Middle frontal gyrus (tissue), 1 donor: Measurements from ENCODE around the gene NUBP2.

Source experiments
- DNase-seq: peaks from one replicate; pipeline ENCODE4 v3.0.0-alpha.2; 2015; ENCODE audit warnings: low spot score; ENCODE audit errors: extremely low spot score

The NUBP2 gene

DNA sequence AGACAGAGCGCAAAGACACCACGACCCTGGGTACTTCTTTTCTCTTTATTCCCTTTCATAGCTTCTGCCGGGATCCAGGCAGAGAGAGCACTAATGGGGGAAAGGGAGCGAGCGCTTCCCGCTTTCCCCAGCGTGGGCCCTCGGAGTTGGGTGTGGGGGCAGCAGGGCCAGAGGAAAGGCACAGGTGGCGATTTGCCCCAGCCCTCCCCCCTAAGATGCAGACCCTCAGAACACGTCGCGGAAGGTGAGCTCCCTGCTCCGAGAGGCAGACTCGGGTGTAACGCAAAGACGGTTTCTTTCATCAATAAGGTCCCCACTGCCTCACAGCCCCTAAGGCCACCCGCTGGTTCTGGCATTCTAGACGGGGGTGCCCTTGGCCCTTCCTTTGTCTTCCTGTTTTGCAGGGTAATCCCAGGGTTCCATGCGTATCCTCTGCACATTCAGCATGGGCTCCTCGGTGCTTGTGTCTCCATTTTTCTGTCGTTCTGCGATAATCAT lies 10.8 kb upstream of the NUBP2 start:
- DNase-seq, result no peak

DNA sequence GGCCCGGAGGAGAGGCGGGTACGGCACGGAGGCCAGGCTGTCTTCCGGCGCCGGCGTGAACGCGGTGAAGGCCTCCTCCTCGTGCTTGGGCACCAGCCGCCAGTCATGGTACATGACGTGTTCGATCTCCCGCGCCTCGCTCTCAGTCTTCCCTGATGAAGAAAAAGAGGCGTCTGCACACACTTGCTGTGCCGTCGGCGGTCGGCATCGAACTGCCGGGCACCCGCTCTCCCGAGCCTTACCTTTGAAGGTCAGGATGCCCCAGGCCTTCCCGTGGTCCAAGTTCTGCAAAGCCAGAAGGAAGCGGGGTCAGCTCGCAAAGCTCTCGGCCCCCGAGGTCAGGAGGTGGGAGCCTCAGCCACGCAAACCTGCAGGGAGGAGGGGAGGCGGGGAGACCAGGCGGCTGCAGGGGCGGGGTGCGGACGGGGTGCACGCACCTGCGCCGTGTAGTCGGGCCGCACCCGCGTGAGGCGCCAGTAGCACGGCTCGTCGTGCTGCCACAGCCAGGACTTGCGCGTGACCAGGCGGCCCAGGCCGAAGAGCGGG lies 10.3 kb upstream of the NUBP2 start, which contains the start of gene EME2:
EME2 (plus strand) TSS at position 449 of the 546 bp plus-strand sequence. CDS start 418 bp downstream, outside the sequence.
- no peak for DNase-seq

DNA sequence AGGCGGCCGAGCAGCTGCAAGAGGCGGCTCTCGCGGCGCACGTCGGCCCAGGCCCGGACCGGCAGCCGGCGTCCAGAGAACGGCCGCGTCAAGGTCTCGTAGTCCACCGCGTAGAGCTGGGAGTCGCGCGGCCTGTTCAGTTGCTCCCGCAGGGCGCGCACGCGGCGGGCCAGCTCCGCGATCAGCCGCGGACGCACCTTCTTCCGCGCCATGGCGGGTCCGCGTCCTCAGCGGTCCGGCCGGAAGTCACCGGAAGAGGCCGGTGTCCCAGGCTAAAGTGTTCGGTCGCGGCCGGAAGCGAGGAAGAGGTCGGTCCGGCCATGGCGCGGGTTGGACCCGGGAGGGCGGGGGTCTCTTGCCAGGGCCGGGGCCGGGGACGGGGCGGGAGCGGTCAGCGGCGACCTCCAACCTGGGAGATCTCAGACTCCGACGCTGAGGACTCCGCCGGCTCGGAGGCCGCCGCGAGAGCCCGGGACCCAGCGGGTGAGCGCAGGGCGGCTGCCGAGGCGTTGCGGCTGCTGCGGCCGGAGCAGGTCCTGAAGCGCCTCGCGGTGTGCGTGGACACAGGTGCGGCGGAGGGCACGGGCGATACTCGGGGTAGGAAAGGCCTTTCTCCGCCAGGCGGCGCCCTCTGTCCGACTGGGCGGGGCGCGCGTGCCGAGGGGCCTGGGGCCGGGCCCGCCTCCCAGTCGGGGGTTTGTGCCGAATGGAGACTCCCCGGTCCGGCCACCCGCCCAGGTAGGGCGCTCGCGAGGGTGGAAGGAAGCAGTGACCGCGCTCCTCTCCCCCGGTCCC lies 9.7 kb upstream of the NUBP2 start, which contains the start of gene MRPS34:
MRPS34 (minus strand) TSS at position 227 of the 795 bp plus-strand sequence; CDS start at position 212, 15 bp downstream.
- DNase-seq, result peak; percentile 62

DNA sequence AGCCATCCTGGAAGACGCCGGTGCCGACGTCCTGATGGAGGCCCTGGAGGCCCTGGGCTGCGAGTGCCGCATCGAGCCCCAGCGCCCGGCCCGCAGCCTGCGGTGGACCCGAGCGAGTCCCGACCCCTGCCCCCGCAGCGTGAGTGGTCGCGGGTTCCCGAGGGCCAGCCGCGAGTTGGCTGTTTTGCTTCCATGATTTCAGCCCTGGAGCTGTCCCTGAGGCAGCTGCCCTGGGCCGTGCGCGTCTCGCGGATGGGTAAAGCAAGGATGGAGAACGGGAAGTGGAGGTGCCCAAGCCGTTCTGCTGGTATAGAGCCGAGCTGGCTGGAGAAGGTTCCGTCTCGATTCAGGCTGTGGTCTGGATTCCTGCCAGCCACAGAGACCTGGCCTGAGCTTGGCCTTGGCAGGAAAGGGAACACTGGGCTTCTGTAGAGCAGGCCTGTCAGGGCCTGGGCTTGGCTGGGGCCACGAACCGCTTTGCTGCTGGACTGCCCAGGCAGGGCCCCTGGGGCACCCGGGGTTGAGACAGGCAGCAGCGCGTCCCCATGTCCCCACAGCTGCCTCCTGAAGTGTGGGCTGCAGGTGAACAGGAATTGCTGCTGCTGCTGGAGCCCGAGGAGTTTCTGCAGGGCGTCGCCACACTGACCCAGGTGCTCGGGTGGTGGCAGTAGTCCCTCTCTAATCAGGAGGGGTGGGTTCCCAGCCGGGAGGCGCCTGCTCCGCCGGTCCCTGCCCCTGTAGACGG lies 8.9 kb upstream of the NUBP2 start:
- DNase-seq, result no peak

DNA sequence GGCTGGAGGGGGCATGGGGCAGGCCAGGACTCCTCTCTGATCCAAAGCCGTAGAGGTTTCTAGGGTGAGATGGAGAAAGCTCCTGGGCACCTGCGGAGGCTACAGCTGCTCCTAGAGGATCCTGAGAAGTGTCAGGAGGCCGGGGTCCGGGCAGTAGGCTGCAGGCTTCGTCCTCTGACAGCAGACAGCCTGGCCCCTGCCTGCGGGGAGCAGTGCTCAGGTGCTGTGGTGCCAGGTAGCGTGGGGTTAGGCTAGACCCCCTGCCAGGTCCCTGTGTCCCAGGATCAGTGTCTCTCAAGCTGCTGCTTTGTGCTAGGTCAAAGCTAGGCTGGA lies 8.3 kb upstream of the NUBP2 start:
- no peak for DNase-seq

DNA sequence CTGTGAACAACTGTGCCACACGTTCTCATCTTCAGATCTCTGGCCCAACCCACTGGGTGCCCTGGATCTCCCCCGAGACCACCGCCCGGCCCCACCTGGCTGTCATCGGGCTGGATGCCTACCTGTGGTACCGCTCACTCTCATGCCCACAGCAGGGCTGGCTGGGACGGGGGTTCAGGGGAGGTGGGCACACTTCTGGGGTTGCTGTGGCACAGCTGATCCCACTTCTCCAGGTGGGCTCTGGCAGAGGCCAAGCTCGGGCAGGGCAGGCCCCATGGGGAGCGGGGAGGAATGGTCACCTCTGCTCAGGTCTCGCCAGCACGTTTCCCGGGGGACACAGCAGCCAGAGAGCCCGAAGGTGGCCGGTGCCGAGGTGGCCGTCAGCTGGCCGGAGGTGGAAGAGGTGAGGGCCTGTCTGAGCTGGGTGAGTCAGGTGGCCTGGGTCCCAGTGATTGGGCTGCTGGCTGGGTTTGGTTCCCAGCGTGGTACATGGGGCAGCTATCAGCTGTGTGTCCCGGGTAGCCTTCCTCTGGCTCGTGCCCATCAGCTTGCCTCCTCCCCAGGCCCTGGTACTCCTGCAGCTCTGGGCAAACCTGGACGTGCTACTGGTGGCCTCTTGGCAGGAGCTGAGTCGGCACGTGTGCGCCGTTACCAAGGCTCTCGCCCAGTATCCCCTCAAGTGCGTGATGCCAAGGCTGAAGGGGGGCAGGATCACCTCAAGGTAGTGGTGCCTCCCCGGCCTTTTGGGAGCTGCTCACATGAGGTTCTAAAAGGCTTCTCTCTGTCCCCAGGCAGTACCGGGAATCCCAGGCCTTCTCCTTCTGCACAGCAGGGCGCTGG lies 7.5 kb upstream of the NUBP2 start:
- DNase-seq, result no peak

DNA sequence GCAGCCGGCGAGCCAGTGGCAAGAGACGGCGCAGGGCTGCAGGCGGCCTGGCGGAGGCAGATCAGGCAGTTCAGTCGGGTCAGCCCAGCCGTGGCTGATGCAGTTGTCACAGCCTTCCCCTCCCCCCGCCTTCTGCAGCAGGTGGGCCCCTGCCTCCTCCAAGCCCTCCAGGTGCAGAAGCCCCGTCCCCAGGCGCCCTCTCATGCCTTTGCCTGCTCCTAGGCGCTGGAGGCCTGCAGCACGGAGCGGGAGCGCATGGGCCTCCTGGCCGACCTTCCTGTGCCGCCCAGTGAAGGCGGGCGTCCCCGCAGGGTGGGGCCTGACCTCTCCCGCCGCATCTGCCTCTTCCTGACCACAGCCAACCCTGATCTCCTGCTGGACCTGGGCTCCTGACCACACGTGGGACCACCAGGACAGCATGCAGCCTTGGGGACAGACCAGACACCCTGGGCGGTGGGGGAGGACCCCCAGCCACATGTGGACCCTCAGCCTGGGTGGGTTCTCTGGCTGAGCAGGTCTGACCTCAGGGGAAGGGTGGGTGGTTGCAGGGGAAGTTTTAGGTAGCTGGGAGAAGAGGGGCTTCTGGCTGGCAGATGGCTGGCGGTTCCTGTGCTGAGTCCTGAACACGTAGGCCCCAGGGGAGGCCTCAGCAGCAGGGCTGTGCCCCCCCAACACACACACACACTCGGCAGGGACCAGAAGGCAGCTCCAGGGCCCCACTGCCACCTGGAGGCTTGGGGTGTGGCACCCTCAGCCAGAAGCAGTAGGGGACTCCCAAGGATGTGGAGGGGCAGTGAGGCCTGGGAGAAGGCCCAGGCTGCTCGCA lies 6.7 kb upstream of the NUBP2 start:
- no peak for DNase-seq

DNA sequence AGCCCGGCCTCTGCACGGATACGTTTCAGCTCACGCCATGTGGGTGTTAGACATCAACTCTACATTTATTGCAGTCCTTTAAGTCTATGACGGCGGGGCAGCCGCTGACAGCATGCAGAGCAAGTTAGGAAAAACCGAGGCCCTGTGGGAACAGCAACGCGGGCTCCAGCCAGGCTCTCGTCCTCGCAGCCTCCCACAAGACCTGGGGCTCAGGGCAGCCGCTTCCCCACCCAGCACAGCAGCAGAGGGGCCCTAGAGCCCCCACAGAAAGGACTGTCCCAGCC lies 6.1 kb upstream of the NUBP2 start:
- DNase-seq, result no peak

DNA sequence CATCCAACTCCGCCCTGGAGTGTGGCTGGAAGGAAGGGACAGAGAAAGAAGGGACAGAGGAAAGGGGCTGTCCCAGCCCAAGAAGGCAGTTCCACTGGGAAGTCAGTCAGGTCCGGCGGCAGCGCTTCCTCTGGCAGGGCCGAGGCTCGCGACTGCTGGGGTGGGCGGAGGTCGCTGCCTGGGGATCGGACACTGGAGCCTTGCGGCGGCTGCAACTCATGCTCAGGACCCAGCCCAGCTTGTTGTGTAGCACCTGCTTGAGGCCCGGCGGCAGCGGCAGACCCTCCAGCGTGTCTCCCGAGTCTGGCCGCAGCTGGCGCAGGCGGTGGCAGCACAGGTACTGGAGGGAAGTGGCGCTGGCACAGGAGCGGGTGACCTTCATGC lies 5.8 kb upstream of the NUBP2 start:
- no peak for DNase-seq

DNA sequence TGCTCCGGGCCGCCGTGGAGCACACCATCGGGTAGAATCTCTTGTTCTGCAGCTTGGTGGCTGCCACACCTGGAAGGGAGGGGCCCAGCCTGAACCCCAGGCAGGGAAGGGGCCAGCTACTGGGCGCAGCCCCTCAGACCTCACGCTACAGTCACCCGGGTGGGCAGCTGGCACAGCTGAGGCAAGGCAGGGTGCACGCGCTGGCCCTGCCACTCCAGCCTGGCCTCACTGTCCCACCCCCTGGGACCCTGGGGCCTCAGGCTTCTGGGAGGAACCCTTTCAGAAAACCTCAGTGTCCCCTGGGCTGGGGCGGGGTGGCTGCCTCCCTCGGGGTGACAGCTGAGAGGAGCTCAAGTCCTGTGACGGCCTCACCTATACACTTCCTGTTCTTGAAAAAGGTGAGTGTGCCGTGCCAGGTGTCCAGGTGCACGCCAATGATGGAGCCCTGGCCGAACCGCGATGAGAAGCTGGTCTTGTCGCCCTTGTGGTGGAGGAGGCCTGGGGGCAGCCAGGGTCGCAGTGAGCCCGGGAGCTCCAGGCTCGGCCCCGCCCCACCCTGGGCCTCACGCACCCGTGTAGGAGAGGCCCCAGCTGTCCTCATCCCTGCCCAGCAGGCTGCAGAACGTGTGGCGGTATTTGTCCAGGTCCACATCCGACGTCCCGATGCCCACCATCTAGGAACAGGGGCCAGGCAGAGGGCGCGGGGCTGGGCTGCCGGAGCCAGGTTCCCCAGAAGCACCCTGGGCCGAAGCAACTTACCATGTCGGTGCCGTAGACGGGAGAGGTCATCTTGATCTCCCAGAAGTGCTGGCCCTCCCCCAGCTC lies 5.2 kb upstream of the NUBP2 start:
- DNase-seq, result no peak

DNA sequence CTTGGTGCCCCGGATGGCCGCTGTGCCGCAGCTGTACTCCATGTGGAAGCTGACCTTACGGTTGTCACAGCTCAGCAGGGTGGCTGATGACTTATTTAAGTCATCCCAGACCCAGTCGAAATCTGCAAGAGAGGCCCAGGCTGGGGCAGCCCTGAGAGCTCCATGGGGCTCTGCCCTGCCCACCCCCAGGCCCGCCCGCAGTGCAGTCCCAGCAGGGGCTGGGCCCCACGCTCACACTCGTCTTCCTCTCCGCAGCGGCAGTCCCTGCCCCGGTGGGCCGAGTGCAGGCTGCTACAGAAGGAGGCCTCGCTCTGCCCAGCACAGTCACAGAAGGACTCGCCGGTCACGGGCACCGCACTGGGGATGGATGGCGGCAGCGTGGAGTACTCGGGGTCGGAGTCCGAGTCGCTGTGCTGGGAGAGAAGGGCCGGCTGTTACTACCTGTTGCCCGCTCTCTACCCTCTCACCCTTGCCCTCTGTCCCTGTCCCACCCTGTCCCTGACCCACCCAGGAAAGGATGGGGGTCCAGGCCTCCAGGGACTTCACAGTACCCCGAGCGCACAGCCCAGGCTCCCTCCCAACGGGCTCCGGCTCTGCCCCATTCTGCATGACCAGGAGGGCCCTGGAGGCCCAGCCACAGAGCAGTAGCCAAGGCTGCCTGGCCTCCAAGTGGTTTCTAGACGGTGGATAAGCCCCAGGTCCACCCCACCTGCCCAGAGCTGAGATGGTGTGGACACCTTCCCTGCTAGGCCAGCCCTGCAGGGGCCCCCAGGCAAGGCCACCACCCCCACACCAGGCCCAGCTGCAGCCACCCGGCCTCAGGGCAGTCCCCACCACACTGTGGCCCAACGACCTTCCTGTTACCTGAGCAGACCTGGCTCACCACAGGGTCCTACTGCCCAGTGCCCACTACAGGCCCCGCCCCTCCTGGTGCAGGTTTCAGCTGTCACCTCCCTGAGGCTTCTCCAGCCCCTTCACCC lies 4.3 kb upstream of the NUBP2 start:
- DNase-seq, result no peak

DNA sequence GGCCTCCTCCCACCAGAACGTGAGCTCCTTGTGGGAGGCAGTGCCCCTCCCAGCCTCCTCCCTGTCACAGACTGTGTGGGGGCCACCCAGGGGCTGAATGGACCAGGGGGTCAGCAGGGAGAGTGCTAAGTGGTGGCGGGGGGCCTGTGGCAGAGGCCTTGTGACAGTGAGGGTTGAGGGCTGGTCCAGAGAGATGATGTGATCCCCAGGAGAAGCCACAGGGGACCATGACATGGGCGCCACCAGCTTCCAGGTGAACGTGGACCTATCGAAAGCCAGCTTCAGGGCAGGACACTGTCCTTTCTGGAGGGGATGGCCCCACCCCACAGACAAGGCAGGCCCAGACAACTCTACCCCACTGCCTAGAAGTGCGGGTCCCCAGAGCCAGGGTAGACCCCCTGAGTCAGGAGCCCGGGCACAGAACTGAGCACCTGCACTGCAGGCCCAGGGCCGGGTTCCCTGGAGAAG lies 3.5 kb upstream of the NUBP2 start:
- DNase-seq, result no peak

DNA sequence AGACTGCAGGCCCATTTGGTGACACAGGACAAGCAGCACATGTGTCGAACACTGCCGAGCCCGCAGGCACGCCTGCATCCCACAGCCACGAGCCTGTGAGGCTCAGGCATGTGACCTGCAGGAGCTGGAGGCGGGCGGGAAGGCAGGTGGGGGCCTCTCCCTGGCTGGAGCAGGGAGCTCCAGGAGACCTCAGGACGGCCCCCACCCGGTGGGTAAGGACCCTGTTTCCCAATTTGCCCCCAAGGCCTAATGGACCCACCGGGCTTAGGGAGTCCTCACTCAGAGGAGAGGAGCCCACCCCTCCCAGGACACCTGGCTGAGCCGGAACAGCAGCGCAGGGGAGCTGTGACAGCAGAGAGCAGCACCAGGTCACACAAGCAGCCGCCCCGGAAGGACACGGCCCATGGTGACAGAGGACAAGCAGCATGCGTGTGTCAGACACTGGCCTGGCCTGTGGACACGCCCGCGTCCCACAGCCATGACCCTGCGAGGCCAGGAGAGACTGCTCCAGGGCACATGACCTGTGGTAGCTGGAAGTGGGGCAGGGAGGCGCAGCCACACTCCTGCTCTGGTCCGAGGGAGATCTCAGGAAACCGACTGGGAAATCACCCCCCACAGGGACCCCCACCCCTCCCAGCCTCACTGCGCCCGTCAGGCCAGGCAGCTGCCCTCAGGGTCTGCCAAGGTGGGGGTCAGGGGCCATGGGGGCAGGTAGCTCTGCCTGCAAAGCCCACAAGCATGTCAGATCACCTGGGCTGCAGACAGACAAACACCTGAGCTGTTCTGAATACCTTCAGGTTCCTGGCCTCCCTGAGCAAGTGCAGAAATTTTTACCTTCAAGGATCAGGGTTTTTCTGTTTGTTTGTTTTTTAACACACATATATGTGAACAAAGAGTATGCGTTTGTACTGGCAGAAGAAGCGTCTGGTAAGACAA lies 2.8 kb upstream of the NUBP2 start:
- DNase-seq, result no peak

DNA sequence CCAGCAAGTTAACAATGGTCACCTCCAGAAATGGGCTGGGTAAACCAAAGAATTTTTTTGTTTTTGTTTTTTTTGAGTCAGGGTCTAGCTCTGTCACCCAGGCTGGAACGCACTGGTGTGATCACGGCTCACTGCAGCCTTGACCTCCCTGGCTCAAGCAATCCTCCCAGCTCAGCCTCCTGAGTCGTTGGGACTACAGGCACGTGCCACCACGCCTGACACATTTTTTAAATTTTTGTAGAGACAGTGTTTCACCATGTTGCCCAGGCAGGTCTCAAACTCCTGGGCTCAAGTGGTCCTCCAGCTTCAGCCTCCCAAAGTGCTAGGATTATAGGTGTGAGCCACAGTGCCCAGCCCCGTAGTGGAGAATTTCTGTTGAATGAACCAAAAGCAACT lies 2.1 kb upstream of the NUBP2 start:
- no peak for DNase-seq

DNA sequence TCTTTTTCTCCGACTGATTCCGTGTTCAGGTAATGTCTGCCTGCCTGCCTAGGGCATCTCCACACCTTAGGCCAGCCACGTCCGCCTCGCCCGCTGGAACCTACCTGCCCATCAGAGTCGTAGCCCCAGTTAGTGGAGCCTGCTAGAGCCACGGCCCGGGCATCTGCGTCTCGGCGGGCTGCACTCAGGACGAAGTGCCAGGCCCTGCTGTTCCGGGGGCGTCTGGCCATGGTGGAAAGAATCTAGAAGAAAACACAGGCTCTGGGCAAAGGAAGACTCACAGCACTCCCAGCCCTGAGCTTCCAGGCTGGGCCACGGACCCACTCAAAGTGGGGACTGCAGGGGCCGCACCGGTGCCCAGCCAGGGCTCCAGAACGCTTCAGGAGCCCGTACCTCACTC lies 1.5 kb upstream of the NUBP2 start:
- DNase-seq, result no peak

DNA sequence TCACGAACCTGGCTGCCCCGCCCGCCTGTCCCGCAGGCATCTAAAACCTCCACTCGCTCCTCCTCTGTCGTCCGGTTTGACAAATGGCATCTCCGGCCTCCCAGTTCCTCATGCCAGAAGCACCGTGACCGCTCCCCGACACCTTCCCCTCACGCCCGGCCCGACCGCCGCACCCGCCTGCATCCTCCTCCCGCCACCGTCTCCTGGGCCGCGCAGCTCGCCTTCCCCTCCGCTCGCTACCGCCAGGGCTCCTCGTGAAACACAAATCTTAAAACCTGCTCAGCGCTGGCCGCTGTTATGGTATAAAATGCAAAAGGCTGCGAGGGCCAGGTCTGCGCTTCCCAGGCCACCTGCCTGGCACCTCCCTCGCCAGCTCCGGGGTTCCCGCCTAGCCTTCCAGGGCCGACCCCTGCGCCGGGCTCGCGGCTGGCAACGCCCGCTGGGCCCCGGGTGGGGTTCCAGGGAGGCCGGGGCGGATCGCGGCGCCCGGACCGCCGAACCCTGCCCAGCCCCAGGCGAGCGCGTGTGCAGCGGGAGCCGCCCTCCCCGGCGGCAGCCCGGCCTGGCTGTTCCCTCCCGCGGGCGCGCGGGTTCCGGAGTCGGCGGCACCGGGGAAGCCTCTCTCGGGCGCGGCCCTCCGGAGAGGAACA lies 877 bp upstream of the NUBP2 start:
- DNase-seq, result no peak
